OCI-LY1 (cell line): ENCODE measurements around the gene HEXIM2.

ENCODE experiments used
- CTCF ChIP-seq: fragments of 200-600 bp; sonication (generic), shearing (Covaris generic); IDR thresholded peaks from 2 replicates; pipeline ENCODE4 v1.5.1; 2017; ENCODE audit warnings: mild to moderate bottlenecking, antibody characterized with exemption, low read length, moderate library complexity, mixed read lengths
- EZH2 ChIP-seq: fragments of 200-600 bp; sonication (generic), shearing (Covaris generic); IDR thresholded peaks from 2 replicates; pipeline ENCODE4 v1.8.0; 2017; ENCODE audit warnings: borderline replicate concordance, mixed run types, mild to moderate bottlenecking, antibody characterized with exemption, low read length, moderate library complexity, mixed read lengths

DNA sequence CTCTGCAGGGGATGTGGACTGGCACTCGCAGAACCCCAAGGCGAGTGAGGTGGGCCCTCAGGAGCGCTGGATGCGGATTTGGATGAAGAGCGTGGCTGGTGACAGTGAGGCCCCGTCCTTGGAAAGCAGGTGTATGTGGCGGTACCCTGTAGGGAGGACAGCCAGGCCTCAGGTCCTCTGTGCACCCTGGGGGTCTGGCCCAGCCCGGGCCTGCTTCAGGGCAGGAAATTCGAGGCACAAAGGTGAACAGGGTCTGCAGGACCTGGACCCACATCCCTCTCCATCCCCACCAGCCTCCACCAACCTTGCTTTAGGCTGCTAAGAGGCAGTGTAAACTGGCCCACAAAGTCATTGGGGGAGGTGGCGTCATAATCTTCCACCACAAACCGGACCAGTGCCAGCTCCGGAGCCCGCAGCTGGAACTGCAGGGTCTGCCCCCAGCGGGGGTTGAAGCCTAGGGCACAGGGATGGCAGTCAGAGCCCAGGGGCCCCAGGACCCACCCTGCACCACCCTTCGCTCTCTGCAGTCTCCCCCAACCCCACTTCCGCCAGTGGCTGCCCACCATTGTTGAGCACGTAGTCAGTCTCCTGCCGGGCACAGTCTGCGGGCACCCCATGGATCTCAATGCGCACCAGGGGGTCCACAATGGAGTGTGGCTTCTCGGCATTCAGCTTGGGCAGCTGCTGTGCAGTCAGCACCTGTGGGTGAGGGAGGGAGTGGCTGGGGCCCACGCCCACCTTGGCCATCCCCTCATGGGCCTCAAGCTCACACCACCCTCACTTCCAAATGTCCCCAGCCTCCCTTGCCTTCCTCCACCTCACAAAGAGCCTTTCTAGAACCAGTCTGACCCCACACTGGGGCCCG lies 48.9 kb upstream of the HEXIM2 start:
- TF ChIP-seq CTCF (no peak), EZH2 (no peak)
